Esophagus muscularis mucosa (tissue), 3 donors: ENCODE measurements around the gene ZNF503.

ENCODE experiments used
- POLR2A ChIP-seq: fragments of 450-650 bp; IDR thresholded peaks from one replicate; pipeline ENCODE4 v1.6.1; 2017; ENCODE audit warnings: antibody characterized with exemption, moderate library complexity, mild to moderate bottlenecking, low read depth
- TF ChIP-seq, protein P1 (sequence below), 3 experiments: fragments of 200-600 bp in 2 of 3; fragments of 450-650 bp in 1 of 3; sonication (generic) in 2 of 3; IDR thresholded peaks; one replicate each; pipeline ENCODE4 v1.5.1; 2017 to 2019; ENCODE audit warnings: antibody characterized with exemption in 3 of 3, mild to moderate bottlenecking in 2 of 3, moderate library complexity in 1 of 3

DNA sequence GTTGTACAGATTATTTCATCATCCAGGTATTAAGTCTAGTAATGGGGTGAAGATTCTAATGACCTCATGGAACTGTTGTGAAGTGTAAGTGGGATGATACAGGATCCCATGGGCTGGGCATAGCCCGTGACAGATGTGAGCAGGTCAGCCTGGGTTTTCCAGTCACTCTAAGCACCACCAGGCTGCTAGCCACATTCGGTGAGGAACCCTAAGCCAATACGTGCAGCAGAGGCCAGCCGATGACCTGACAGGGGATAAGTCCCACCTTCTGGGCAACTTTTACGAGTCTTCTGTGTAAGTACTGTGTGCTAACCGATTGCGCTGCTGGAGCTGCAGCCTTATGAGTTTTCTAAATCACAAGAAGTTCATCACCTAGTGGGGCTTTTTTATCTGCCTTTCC lies 7.3 kb downstream of the ZNF503 start:
- TF ChIP-seq, protein P1, sequence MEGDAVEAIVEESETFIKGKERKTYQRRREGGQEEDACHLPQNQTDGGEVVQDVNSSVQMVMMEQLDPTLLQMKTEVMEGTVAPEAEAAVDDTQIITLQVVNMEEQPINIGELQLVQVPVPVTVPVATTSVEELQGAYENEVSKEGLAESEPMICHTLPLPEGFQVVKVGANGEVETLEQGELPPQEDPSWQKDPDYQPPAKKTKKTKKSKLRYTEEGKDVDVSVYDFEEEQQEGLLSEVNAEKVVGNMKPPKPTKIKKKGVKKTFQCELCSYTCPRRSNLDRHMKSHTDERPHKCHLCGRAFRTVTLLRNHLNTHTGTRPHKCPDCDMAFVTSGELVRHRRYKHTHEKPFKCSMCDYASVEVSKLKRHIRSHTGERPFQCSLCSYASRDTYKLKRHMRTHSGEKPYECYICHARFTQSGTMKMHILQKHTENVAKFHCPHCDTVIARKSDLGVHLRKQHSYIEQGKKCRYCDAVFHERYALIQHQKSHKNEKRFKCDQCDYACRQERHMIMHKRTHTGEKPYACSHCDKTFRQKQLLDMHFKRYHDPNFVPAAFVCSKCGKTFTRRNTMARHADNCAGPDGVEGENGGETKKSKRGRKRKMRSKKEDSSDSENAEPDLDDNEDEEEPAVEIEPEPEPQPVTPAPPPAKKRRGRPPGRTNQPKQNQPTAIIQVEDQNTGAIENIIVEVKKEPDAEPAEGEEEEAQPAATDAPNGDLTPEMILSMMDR (IDR thresholded peaks at IDR 0.05) = no peak
- TF ChIP-seq POLR2A = no peak
